Activated CD4-positive, alpha-beta T cell treated with anti-CD3 and anti-CD28 coated beads, Interleukin-2, amount 10 ng/mL, durations not matched to agents 7 days and 5 days (primary cell): ENCODE measurements around the gene MKLN1. TPM values are rescaled to one million over a fixed set of nuclear protein-coding genes. Genes with fewer than 3 reads are reported as not detected.

ENCODE experiments used
- CTCF ChIA-PET: fragments of 350-600 bp; sonication (Branson Sonifier 250); formaldehyde crosslinking; loops from one replicate; lab custom pipeline; 2021; ENCODE audit warnings: antibody characterized with exemption; lab: Charles Lee
- POLR2A ChIA-PET: fragments of 350-600 bp; sonication (Branson Sonifier 250); formaldehyde crosslinking; loops from one replicate; lab custom pipeline; 2021; ENCODE audit warnings: antibody characterized with exemption; lab: Charles Lee
- DNase-seq: peaks from one replicate; pipeline ENCODE4 v3.0.0-alpha.2; 2020
- H3K27ac Mint-ChIP-seq: one replicate; pipeline ENCODE4 v1.8.0; 2021; ENCODE audit warnings: mild to moderate bottlenecking, moderate library complexity, mixed read lengths
- H3K27me3 Mint-ChIP-seq: one replicate; pipeline ENCODE4 v1.8.0; 2021; ENCODE audit warnings: mixed read lengths
- H3K36me3 Mint-ChIP-seq: one replicate; pipeline ENCODE4 v1.8.0; 2021; ENCODE audit warnings: low read depth, mixed read lengths
- H3K4me1 Mint-ChIP-seq: one replicate; pipeline ENCODE4 v1.8.0; 2021; ENCODE audit warnings: mixed read lengths
- H3K4me3 Mint-ChIP-seq: one replicate; pipeline ENCODE4 v1.8.0; 2021; ENCODE audit warnings: mild to moderate bottlenecking, moderate library complexity, mixed read lengths
- H3K9me3 Mint-ChIP-seq: one replicate; pipeline ENCODE4 v1.8.0; 2021; ENCODE audit warnings: mixed read lengths
- total RNA-seq, 2 experiments: library from RNA; stranded (reverse); gene quantifications; one replicate each; pipeline ENCODE4 v1.2.3, GENCODE V29; 2021

Gene MKLN1
- total RNA-seq, 2 experiments from 2014 or later, result 36.8 to 40.1 TPM

- H3K36me3 Mint-ChIP-seq, result no peaks in the 10 kb centered on the region
- peaks cover 7% of the 10 kb centered on the region for H3K4me1 Mint-ChIP-seq
- POLR2A ChIA-PET, result no interaction called here
- no peak overlapping the region for H3K4me3 Mint-ChIP-seq
- no peak overlapping the region for H3K27ac Mint-ChIP-seq
- H3K27me3 Mint-ChIP-seq, result peaks cover 20% of the 10 kb centered on the region
- CTCF ChIA-PET, result interaction anchor here (0.6 kb wide), 1 partner anchor 28 kb away, joined by 5 read pairs; no protein-coding TSS in a partner anchor
- no peak for DNase-seq
- H3K9me3 Mint-ChIP-seq, result no peaks in the 10 kb centered on the region
These were observed 201.5 kb downstream of the MKLN1 start for GRCh38 chr7:131529179-131529578.

GRCh38 chr7:131529617-131530016, 201.9 kb downstream of the MKLN1 start:
- Mint-ChIP-seq H3K9me3 (no peaks in the 10 kb centered on the region), H3K27ac (no peak overlapping the region), H3K36me3 (no peaks in the 10 kb centered on the region), H3K4me1 (peaks cover 5% of the 10 kb centered on the region), H3K4me3 (no peak overlapping the region), H3K27me3 (peaks cover 17% of the 10 kb centered on the region)
- CTCF ChIA-PET, result interaction anchor here (0.6 to 1.5 kb wide), 3 partner anchors 26 to 48 kb away, joined by 4 to 5 read pairs (median 5); no protein-coding TSS in a partner anchor
- POLR2A ChIA-PET, result no interaction called here
- no peak for DNase-seq

GRCh38 chr7:131530137-131530536, 202.5 kb downstream of the MKLN1 start:
- Mint-ChIP-seq H3K27me3 (peaks cover 14% of the 10 kb centered on the region), H3K27ac (no peak overlapping the region), H3K4me1 (peaks cover 5% of the 10 kb centered on the region), H3K9me3 (no peaks in the 10 kb centered on the region), H3K36me3 (no peaks in the 10 kb centered on the region), H3K4me3 (no peak overlapping the region)
- DNase-seq, result no peak
- ChIA-PET CTCF (interaction anchor here (0.6 to 1.5 kb wide), 3 partner anchors 26 to 48 kb away, joined by 4 to 5 read pairs (median 5); no protein-coding TSS in a partner anchor), POLR2A (no interaction called here)

GRCh38 chr7:131532570-131533091, 205.0 kb downstream of the MKLN1 start:
- ChIA-PET POLR2A (no interaction called here), CTCF (interaction anchor here (1.0 kb wide), 1 partner anchor 11 kb away, joined by 4 read pairs; no protein-coding TSS in a partner anchor)
- Mint-ChIP-seq H3K27me3 (peaks cover 6% of the 10 kb centered on the region), H3K27ac (no peak overlapping the region), H3K4me1 (no peaks in the 10 kb centered on the region), H3K9me3 (no peaks in the 10 kb centered on the region), H3K4me3 (no peak overlapping the region), H3K36me3 (no peaks in the 10 kb centered on the region)
- DNase-seq, result no peak

GRCh38 chr7:131533151-131533559, 205.5 kb downstream of the MKLN1 start:
- Mint-ChIP-seq H3K9me3 (no peaks in the 10 kb centered on the region), H3K4me3 (no peak overlapping the region), H3K36me3 (no peaks in the 10 kb centered on the region), H3K27me3 (peaks cover 6% of the 10 kb centered on the region), H3K4me1 (no peaks in the 10 kb centered on the region), H3K27ac (no peak overlapping the region)
- DNase-seq, result no peak
- ChIA-PET POLR2A (no interaction called here), CTCF (interaction anchor here (1.0 kb wide), 1 partner anchor 11 kb away, joined by 4 read pairs; no protein-coding TSS in a partner anchor)

- no peak overlapping the region for H3K4me3 Mint-ChIP-seq
- H3K27ac Mint-ChIP-seq, result no peak overlapping the region
- H3K4me1 Mint-ChIP-seq, result no peaks in the 10 kb centered on the region
- no peaks in the 10 kb centered on the region for H3K9me3 Mint-ChIP-seq
- H3K36me3 Mint-ChIP-seq, result no peaks in the 10 kb centered on the region
- ChIA-PET POLR2A (no interaction called here), CTCF (interaction anchor here (1.0 to 5.4 kb wide), 3 partner anchors 12 to 20 kb away, joined by 4 to 24 read pairs (median 4); no protein-coding TSS in a partner anchor)
- peaks cover 1% of the 10 kb centered on the region for H3K27me3 Mint-ChIP-seq
- no peak for DNase-seq
These were observed 206.2 kb downstream of the MKLN1 start for GRCh38 chr7:131533566-131534561.

- H3K27me3 Mint-ChIP-seq, result no peaks in the 10 kb centered on the region
- no peak overlapping the region for H3K27ac Mint-ChIP-seq
- no peaks in the 10 kb centered on the region for H3K9me3 Mint-ChIP-seq
- CTCF ChIA-PET, result interaction anchor here (5.4 kb wide), 1 partner anchor 10 kb away, joined by 24 read pairs; no protein-coding TSS in a partner anchor
- no peaks in the 10 kb centered on the region for H3K4me1 Mint-ChIP-seq
- no peak overlapping the region for H3K4me3 Mint-ChIP-seq
- no peaks in the 10 kb centered on the region for H3K36me3 Mint-ChIP-seq
- DNase-seq, result no peak
- POLR2A ChIA-PET, result no interaction called here
These were observed 208.7 kb downstream of the MKLN1 start for GRCh38 chr7:131536361-131536849.

- no peak for DNase-seq
- Mint-ChIP-seq H3K27me3 (no peaks in the 10 kb centered on the region), H3K4me1 (no peaks in the 10 kb centered on the region), H3K9me3 (no peaks in the 10 kb centered on the region), H3K4me3 (no peak overlapping the region), H3K36me3 (no peaks in the 10 kb centered on the region), H3K27ac (no peak overlapping the region)
- ChIA-PET POLR2A (no interaction called here), CTCF (interaction anchor here (5.4 kb wide), 1 partner anchor 9 kb away, joined by 24 read pairs; no protein-coding TSS in a partner anchor)
These were observed 209.9 kb downstream of the MKLN1 start for GRCh38 chr7:131537571-131537978.

- no peak overlapping the region for H3K4me3 Mint-ChIP-seq
- POLR2A ChIA-PET, result no interaction called here
- H3K36me3 Mint-ChIP-seq, result no peaks in the 10 kb centered on the region
- DNase-seq, result no peak
- no peaks in the 10 kb centered on the region for H3K27me3 Mint-ChIP-seq
- H3K27ac Mint-ChIP-seq, result no peak overlapping the region
- no peaks in the 10 kb centered on the region for H3K9me3 Mint-ChIP-seq
- no peaks in the 10 kb centered on the region for H3K4me1 Mint-ChIP-seq
- CTCF ChIA-PET, result interaction anchor here (1.5 to 5.4 kb wide), 2 partner anchors 8 to 10 kb away, joined by 4 to 24 read pairs; no protein-coding TSS in a partner anchor
These were observed 210.6 kb downstream of the MKLN1 start for GRCh38 chr7:131538071-131538812.

GRCh38 chr7:131538813-131539179, 211.1 kb downstream of the MKLN1 start:
- CTCF ChIA-PET, result interaction anchor here (1.5 to 5.4 kb wide), 2 partner anchors 8 to 11 kb away, joined by 4 to 24 read pairs; no protein-coding TSS in a partner anchor
- H3K27me3 Mint-ChIP-seq, result no peaks in the 10 kb centered on the region
- POLR2A ChIA-PET, result no interaction called here

GRCh38 chr7:131540491-131541162, 213.0 kb downstream of the MKLN1 start:
- Mint-ChIP-seq H3K27ac (no peak overlapping the region), H3K36me3 (no peaks in the 10 kb centered on the region), H3K4me1 (peaks cover 9% of the 10 kb centered on the region), H3K9me3 (no peaks in the 10 kb centered on the region), H3K4me3 (no peak overlapping the region), H3K27me3 (no peaks in the 10 kb centered on the region)
- CTCF ChIA-PET, result no interaction called here
- DNase-seq, result no peak
- POLR2A ChIA-PET, result no interaction called here

More at GRCh38 chr7:131538813-131539179, 211.1 kb downstream of the MKLN1 start:
- DNase-seq, result no peak
- Mint-ChIP-seq H3K36me3 (no peaks in the 10 kb centered on the region), H3K4me3 (no peak overlapping the region), H3K27ac (no peak overlapping the region), H3K4me1 (no peaks in the 10 kb centered on the region), H3K9me3 (no peaks in the 10 kb centered on the region)
